ENCODE measurements around the gene ZNF536. TPM values are rescaled to one million over a fixed set of nuclear protein-coding genes. Genes with fewer than 3 reads are reported as not detected.

ZNF536 gene
- total and polyA plus RNA-seq, 2 of the 4 experiments (the other 2 are of a cell fraction): not detected

- H4K20me1 ChIP-seq (ENCODE audit: insufficient read depth, low read length): no peaks in the 10 kb centered on the region
- H3K79me1 ChIP-seq (ENCODE audit: low read depth in 1 of 2, low read length in 2 of 2): no peaks in the 10 kb centered on the region
- ChIA-PET CTCF (no interaction called here), POLR2A (ENCODE audit: unreplicated experiment) (no interaction called here)
- no peak overlapping the region for H3K4ac ChIP-seq (ENCODE audit: low read depth, low read length)
- no peak overlapping the region for H4K91ac ChIP-seq (ENCODE audit: insufficient read depth, low read depth, low read length)
- H2BK15ac ChIP-seq (ENCODE audit: low read depth, low read length): no peak overlapping the region
- no peak overlapping the region for H3K9ac ChIP-seq (ENCODE audit: low read depth, low read length)
- H3K4me3 ChIP-seq (ENCODE audit: insufficient read depth, low read depth, low read length): no peak overlapping the region
- H4K5ac ChIP-seq (ENCODE audit: low read depth, low read length): no peak overlapping the region
- in situ Hi-C loops (cut with MboI; ENCODE audit: low sequenced_read_pairs) (no loop called here), intact Hi-C loops (cut with micrococcal nuclease) (no loop called here), dilution Hi-C loops (cut with HindIII; ENCODE audit: low sequenced_read_pairs, unreplicated experiment) (no loop called here)
- H3K4me2 ChIP-seq (ENCODE audit: low read depth, low read length): no peak overlapping the region
- H3K27ac ChIP-seq (ENCODE audit: insufficient read depth, low read length): no peak overlapping the region
- no peak for DNase-seq
- ATAC-seq (ENCODE audit: low read depth): no peak
- no peak for TF ChIP-seq SMC3 (IDR thresholded peaks at IDR 0.05; ENCODE audit: low read depth, low read length)
- no peak for TF ChIP-seq USF2 (IDR thresholded peaks at IDR 0.05; ENCODE audit: low read depth, low read length)
- no peak for TF ChIP-seq MAFK (IDR thresholded peaks at IDR 0.05; ENCODE audit: low read depth, low read length)
- no peaks in the 10 kb centered on the region for H3K36me3 ChIP-seq (ENCODE audit: control insufficient read depth, insufficient read depth, low read length)
- no peak overlapping the region for H2AK5ac ChIP-seq (ENCODE audit: low read depth, low read length)
- H2BK5ac ChIP-seq (ENCODE audit: low read depth, low read length, poor library complexity, severe bottlenecking): no peak overlapping the region
- H2BK120ac ChIP-seq (ENCODE audit: low read depth, low read length): no peak overlapping the region
- H3K23ac ChIP-seq (ENCODE audit: low read depth, low read length): no peak overlapping the region
- BruUV-seq (replicated peaks): no TSS peak
- H3K18ac ChIP-seq (ENCODE audit: low read depth, low read length): no peak overlapping the region
- H4K8ac ChIP-seq (ENCODE audit: low read depth in 2 of 2, low read length in 2 of 2): no peak overlapping the region
- H2AFZ ChIP-seq (replicated peaks; ENCODE audit: low read length, poor library complexity): no peak overlapping the region
- H3K27me3 ChIP-seq (ENCODE audit: control insufficient read depth, insufficient read depth, low read length): no peaks in the 10 kb centered on the region
- no peak overlapping the region for H3K14ac ChIP-seq (replicated peaks; ENCODE audit: low read depth, low read length)
- no peak overlapping the region for H3K56ac ChIP-seq (ENCODE audit: extremely low read depth, insufficient read depth, low read length)
- peaks cover 19% of the 10 kb centered on the region for H3K9me3 ChIP-seq (ENCODE audit: control insufficient read depth, insufficient read depth, low read length)
- no peaks in the 10 kb centered on the region for H3K4me1 ChIP-seq (ENCODE audit: control insufficient read depth, insufficient read depth, low read length)
- no peaks in the 10 kb centered on the region for H3K9me1 ChIP-seq (ENCODE audit: insufficient read depth, low read length)
- 69% methylated on average over 3 of the region's 7 CpGs; no CpG with 5 or more reads in 1 of the 2 experiments for WGBS, 2 experiments (ENCODE audit: extremely low coverage in 2 of 2, insufficient read length in 1 of 2)
- H2AK9ac ChIP-seq (replicated peaks; ENCODE audit: low read depth, low read length, poor library complexity): no peak overlapping the region
- no peak overlapping the region for H2BK20ac ChIP-seq (ENCODE audit: low read depth, low read length)
Measured at GRCh38 chr19:30536975-30537374, 164.8 kb downstream of the ZNF536 start.

Measured in IMR-90 (cell line).